Heart left ventricle (tissue), 13 donors: Measurements from ENCODE around the gene KLHL15.

Experiments used
- POLR2A ChIP-seq, 2 donors: fragments of 450-650 bp; IDR thresholded peaks; one replicate each; pipeline ENCODE4 v1.6.1; 2017; ENCODE audit warnings: antibody characterized with exemption in 2 of 2, mild to moderate bottlenecking in 2 of 2, moderate library complexity in 2 of 2
- TF ChIP-seq, protein P1 (sequence below), 12 donors: fragments of 200-600 bp; sonication (generic) in 4 of 12; IDR thresholded peaks; one replicate each; pipeline versions ENCODE4 v1.5.0 to v1.8.0; 2018 to 2022; ENCODE audit warnings: antibody characterized with exemption in 12 of 12, mild to moderate bottlenecking in 5 of 12
- donor health status: ischemic (EF 13 %, LVEDD 7.1; RV severe dilation, severe dysfunction).
- donor health status: DM: no; HTN: yes; CAD: no.
- donor health status: DM: no; HTN: no; CAD: no.
- donor health status: ischemic (EF 25% LVEDD 6.9; RV normal size, moderate dysfunction).
- donor health status: ischemic (EF 25% LVEDD 5.7; RV mildly dilated, moderate dysfunction).
- donor health status: ischemic (EF 35%, LVEDD 5.7; RV mildly dilated, moderate dysfunction).
- donor health status: nonischemic (EF 11% LVEDD 7.7; RV severe dilation, severe dysfunction).
- donor health status: DM: yes; HTN: yes; CAD: no.
- donor health status: PGD.
- donor health status: ischemic (EF 29% LVEDD 5.4; RV normal size, mild dysfunction).
- donor health status: nonischemic (EF 23%, LVEDD 6.1; RV moderate dilation, normal function).

DNA sequence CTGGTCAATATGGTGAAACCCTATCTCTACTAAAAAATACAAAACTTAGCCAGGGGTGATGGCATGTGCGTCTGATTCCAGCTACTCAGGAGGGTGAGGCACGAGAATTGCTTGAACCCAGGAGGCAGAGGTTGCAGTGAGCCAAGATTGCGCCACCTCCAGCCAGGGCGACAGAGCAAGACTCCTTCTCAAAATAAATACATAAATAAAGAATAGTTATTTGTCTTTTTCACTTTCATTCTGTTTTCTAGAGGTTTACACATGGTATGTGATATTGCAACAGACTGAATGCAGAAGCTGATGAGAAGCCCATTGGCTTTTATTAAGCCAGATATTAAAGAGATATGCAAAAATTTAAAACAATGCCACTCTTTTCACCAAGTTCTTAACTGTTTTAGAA, 8.2 kb downstream of the KLHL15 start:
- TF ChIP-seq, protein P1, sequence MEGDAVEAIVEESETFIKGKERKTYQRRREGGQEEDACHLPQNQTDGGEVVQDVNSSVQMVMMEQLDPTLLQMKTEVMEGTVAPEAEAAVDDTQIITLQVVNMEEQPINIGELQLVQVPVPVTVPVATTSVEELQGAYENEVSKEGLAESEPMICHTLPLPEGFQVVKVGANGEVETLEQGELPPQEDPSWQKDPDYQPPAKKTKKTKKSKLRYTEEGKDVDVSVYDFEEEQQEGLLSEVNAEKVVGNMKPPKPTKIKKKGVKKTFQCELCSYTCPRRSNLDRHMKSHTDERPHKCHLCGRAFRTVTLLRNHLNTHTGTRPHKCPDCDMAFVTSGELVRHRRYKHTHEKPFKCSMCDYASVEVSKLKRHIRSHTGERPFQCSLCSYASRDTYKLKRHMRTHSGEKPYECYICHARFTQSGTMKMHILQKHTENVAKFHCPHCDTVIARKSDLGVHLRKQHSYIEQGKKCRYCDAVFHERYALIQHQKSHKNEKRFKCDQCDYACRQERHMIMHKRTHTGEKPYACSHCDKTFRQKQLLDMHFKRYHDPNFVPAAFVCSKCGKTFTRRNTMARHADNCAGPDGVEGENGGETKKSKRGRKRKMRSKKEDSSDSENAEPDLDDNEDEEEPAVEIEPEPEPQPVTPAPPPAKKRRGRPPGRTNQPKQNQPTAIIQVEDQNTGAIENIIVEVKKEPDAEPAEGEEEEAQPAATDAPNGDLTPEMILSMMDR (IDR thresholded peaks at IDR 0.05): no peak
- TF ChIP-seq POLR2A (IDR thresholded peaks at IDR 0.05): no peak
